ENCODE results near the gene RNF41. TPM values are rescaled to one million over a fixed set of nuclear protein-coding genes. Genes with fewer than 3 reads are reported as not detected.

Gene RNF41
- total and polyA plus RNA-seq, 3 experiments from 2014 or later = 41.2 to 47.4 (median 42.3) TPM

DNA sequence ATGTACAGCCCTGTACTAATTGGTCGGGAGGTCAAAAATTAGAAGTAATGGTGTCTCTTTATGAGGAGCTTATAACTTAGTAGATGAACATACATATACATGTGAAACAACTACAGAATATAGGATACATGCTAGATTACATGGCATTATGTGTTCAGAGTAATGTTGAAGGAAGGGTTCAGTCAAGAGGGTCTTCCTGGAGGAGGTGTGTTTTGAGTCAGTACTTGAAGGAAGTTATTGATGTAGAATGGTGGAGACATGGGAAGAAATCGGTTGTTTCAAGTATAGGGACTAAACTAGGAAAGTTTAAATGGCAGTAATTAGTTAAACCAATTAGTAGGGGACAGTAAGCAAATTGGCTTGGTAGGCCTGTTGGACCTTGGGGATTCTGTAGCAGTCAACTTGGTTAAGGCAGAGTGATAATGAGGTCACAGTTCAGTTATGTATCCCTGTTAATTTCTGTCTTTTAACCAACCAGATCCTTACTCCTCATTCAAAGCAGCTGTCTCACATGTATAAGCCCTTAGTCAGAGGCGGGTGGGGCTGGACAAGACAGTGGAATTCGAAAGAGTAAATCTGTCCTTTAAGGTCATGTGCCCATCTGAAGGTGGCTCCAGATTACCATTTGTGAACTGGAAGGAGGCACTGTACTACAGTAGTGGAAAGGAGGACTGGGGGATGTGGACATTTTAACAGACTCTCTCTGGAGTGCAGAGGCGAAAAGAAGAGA lies 39.9 kb upstream of the RNF41 start:
- Histone ChIP-seq H3K27me3 (ENCODE audit: insufficient read depth, low read length, poor library complexity, severe bottlenecking) (no peaks in the 10 kb centered on the region), H3K4me1 (ENCODE audit: insufficient read depth, low read length) (peaks cover 21% of the 10 kb centered on the region), H3K36me3 (ENCODE audit: insufficient read depth, low read length) (no peaks in the 10 kb centered on the region), H3K4me3 (ENCODE audit: low read length) (no peak overlapping the region), H3K27ac (ENCODE audit: low read depth, low read length) (no peak overlapping the region), H3K9me3 (ENCODE audit: low read length) (no peaks in the 10 kb centered on the region)
- POLR2A ChIA-PET = no interaction called here
- H3K4me3 Mint-ChIP-seq = peak overlapping the region in 1 of 7 donors; percentile 4
- H3K27ac Mint-ChIP-seq = peak overlapping the region in 1 of 8 donors; percentile 3
- H3K9me3 Mint-ChIP-seq = no peaks in the 10 kb centered on the region
- peaks cover 19 to 26% (median 23%) of the 10 kb centered on the region in 3 donors for H3K4me1 Mint-ChIP-seq
- CTCF ChIA-PET = no interaction called here
- H3K27me3 Mint-ChIP-seq = no peaks in the 10 kb centered on the region
- no peak for DNase-seq
- H3K36me3 Mint-ChIP-seq = peaks cover 0 to 9% (median 0%) of the 10 kb centered on the region in 3 donors

GRCh38 chr12:56260921-56261320 lies 39.2 kb upstream of the RNF41 start:
- Mint-ChIP-seq H3K27ac (peak overlapping the region in 2 of 8 donors; percentile 21 to 59), H3K27me3 (no peaks in the 10 kb centered on the region), H3K9me3 (no peaks in the 10 kb centered on the region), H3K4me1 (peaks cover 21 to 28% (median 24%) of the 10 kb centered on the region in 3 donors), H3K4me3 (peak overlapping the region in 2 of 7 donors; percentile 4 to 59), H3K36me3 (peaks cover 0 to 13% (median 3%) of the 10 kb centered on the region in 3 donors)
- ChIA-PET CTCF (no interaction called here), POLR2A (no interaction called here)
- Histone ChIP-seq H3K36me3 (ENCODE audit: insufficient read depth, low read length) (no peaks in the 10 kb centered on the region), H3K9me3 (ENCODE audit: low read length) (no peaks in the 10 kb centered on the region), H3K4me1 (ENCODE audit: insufficient read depth, low read length) (peaks cover 23% of the 10 kb centered on the region), H3K4me3 (ENCODE audit: low read length) (no peak overlapping the region), H3K27ac (ENCODE audit: low read depth, low read length) (no peak overlapping the region), H3K27me3 (ENCODE audit: insufficient read depth, low read length, poor library complexity, severe bottlenecking) (no peaks in the 10 kb centered on the region)
- DNase-seq = no peak

DNA sequence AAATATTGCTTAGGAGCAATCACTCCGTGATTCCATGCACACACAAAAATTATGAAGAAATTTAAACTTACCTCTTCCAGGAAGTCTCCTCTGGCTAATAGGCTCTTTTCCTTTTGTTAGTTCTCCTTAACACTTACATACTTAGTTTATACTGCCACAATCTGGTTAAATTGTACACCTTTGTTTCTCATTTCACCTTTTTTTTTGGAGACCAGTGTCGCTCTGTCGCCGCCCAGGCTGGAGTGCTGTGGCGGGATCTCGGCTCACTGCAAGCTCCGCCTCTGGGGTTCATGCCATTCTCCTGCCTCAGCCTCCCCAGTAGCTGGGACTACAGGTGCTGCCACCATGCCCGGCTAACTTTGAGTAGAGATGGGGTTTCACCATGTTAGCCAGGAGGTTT lies 38.7 kb upstream of the RNF41 start:
- no peaks in the 10 kb centered on the region for H3K36me3 ChIP-seq (ENCODE audit: insufficient read depth, low read length)
- Mint-ChIP-seq H3K9me3 (no peaks in the 10 kb centered on the region), H3K4me3 (peak overlapping the region in 4 of 7 donors; percentile 33 to 82 (median 69)), H3K36me3 (peaks cover 0 to 17% (median 3%) of the 10 kb centered on the region in 3 donors), H3K4me1 (peaks cover 22 to 29% (median 22%) of the 10 kb centered on the region in 3 donors), H3K27ac (peak overlapping the region in 2 of 8 donors; percentile 37 to 59), H3K27me3 (no peaks in the 10 kb centered on the region)
- peaks cover 23% of the 10 kb centered on the region for H3K4me1 ChIP-seq (ENCODE audit: insufficient read depth, low read length)
- ChIA-PET CTCF (no interaction called here), POLR2A (no interaction called here)
- no peaks in the 10 kb centered on the region for H3K9me3 ChIP-seq (ENCODE audit: low read length)
- H3K27me3 ChIP-seq (ENCODE audit: insufficient read depth, low read length, poor library complexity, severe bottlenecking) = no peaks in the 10 kb centered on the region
- H3K4me3 ChIP-seq (ENCODE audit: low read length) = no peak overlapping the region
- H3K27ac ChIP-seq (ENCODE audit: low read depth, low read length) = no peak overlapping the region
- no peak for DNase-seq

GRCh38 chr12:56258820-56259183 lies 37.1 kb upstream of the RNF41 start:
- Mint-ChIP-seq H3K9me3 (no peaks in the 10 kb centered on the region), H3K27me3 (no peaks in the 10 kb centered on the region), H3K36me3 (peaks cover 5 to 32% (median 10%) of the 10 kb centered on the region in 3 donors), H3K27ac (peak overlapping the region; percentile 66 to 96 (median 92)), H3K4me1 (peaks cover 25 to 37% (median 29%) of the 10 kb centered on the region in 3 donors), H3K4me3 (peak overlapping the region; percentile 90 to 95 (median 91))
- Histone ChIP-seq H3K4me3 (ENCODE audit: low read length) (peak overlapping the region; percentile 92), H3K36me3 (ENCODE audit: insufficient read depth, low read length) (peaks cover 10% of the 10 kb centered on the region), H3K9me3 (ENCODE audit: low read length) (no peaks in the 10 kb centered on the region), H3K27ac (ENCODE audit: low read depth, low read length) (peak overlapping the region; percentile 86), H3K4me1 (ENCODE audit: insufficient read depth, low read length) (peaks cover 23% of the 10 kb centered on the region), H3K27me3 (ENCODE audit: insufficient read depth, low read length, poor library complexity, severe bottlenecking) (no peaks in the 10 kb centered on the region)
- ChIA-PET POLR2A (interaction anchor here (0.6 to 1.7 kb wide), 3 partner anchors 8 to 188 kb away, joined by 4 to 11 read pairs (median 7); partner anchors contain the start of genes COQ10A and RNF41), CTCF (interaction anchor here (0.7 to 3.7 kb wide), 14 partner anchors 9 to 143 kb away, joined by 3 to 19 read pairs (median 4); partner anchors contain the start of genes COQ10A, RNF41, RPL41 and SMARCC2)
- no peak for DNase-seq

DNA sequence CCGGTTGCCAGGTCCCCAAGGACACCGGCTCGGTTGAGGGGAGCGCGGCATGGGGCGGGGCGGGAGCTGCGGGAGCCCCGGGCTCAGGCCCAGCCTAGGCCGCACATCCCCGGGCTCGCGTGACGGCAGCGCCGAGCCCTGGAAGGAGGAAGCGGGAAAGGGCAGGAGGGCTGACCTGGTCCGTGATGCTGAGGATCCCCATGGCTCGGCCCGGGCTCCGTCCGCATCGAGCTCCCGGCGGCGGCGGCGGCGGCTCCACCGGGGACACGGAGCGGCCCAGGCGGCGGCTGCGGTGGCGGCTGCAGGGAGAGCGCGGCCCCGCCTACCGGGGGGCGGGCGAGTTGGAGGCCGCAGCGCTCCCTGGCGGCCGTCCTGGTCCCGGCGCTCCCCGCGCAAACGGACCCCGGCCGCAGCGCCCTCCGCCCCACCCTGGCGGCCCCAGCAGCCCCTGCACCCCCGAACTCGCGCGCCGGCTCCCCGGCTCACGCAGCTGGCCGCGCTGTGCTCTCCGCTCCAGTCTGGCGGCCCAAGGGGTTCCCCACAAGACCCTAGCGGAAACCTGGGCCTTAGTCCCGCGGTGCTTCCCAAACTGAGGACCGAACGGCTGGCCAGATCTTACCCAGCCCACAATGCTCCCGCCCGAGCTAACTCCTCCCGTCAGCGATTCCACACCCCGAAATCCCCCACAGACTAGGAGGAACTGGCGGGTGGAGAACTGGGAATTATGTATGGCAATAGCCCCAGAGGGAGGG lies 36.5 kb upstream of the RNF41 start, which contains the start of gene ANKRD52:
ANKRD52 (minus strand) TSS at position 317 of the 752 bp plus-strand sequence; CDS start at position 202, 115 bp downstream.
- peaks cover 16% of the 10 kb centered on the region for H3K36me3 ChIP-seq (ENCODE audit: insufficient read depth, low read length)
- peak within 1 kb of the TSS; percentile 92 for H3K4me3 ChIP-seq (ENCODE audit: low read length)
- peaks cover 25 to 37% (median 29%) of the 10 kb centered on the region in 3 donors for H3K4me1 Mint-ChIP-seq
- DNase-seq = peak; percentile 75 to 86 (median 83)
- no peaks in the 10 kb centered on the region for H3K9me3 ChIP-seq (ENCODE audit: low read length)
- no peaks in the 10 kb centered on the region for H3K27me3 Mint-ChIP-seq
- peaks cover 23% of the 10 kb centered on the region for H3K4me1 ChIP-seq (ENCODE audit: insufficient read depth, low read length)
- no peaks in the 10 kb centered on the region for H3K9me3 Mint-ChIP-seq
- H3K27ac ChIP-seq (ENCODE audit: low read depth, low read length) = peak within 1 kb of the TSS; percentile 86
- CTCF ChIA-PET = interaction anchor here (0.7 to 3.7 kb wide), 21 partner anchors 8 to 142 kb away, joined by 3 to 19 read pairs (median 4); partner anchors contain the start of genes COQ10A, RNF41, RPL41 and SMARCC2
- POLR2A ChIA-PET = interaction anchor here (0.6 to 1.7 kb wide), 7 partner anchors 9 to 203 kb away, joined by 3 to 11 read pairs (median 5); partner anchors contain the start of genes CNPY2, COQ10A, RNF41 and ZC3H10
- H3K4me3 Mint-ChIP-seq = peak within 1 kb of the TSS; percentile 90 to 95 (median 91)
- H3K27me3 ChIP-seq (ENCODE audit: insufficient read depth, low read length, poor library complexity, severe bottlenecking) = no peaks in the 10 kb centered on the region
- H3K36me3 Mint-ChIP-seq = peaks cover 5 to 38% (median 10%) of the 10 kb centered on the region in 3 donors
- H3K27ac Mint-ChIP-seq = peak within 1 kb of the TSS; percentile 81 to 96 (median 92)

DNA sequence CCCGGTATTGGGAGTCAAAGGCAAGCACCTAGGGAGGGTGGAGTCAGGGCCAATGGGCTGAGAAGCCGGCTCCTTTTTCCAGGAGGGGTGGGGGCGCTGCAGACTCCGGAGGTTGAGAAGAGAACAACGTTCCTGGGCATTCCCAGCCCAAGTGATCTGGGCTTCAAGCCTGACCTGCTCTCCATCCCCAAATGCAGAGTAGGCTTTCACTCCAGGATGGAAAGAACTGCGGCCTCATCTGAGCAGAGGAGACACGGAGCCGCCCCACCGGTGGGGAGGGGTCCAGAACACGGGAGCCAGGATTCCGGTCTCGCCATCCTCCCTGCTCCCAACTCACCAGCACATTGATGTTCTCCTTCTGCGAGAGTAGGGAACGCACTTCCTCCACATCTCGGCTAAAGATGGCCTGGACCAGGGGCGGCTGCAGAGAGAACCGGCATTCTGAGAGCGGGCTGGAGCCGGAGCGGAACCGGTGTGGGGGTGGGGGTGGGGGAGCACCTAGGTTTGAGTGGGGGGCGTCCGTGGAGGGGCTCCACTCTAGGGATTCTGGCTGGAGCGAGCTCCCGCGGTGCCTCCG lies 35.9 kb upstream of the RNF41 start:
- Mint-ChIP-seq H3K4me3 (peak overlapping the region; percentile 77 to 93 (median 81)), H3K9me3 (no peaks in the 10 kb centered on the region), H3K27me3 (no peaks in the 10 kb centered on the region), H3K36me3 (peaks cover 5 to 44% (median 10%) of the 10 kb centered on the region in 3 donors), H3K27ac (peak overlapping the region in 7 of 8 donors; percentile 57 to 94 (median 71)), H3K4me1 (peaks cover 25 to 37% (median 29%) of the 10 kb centered on the region in 3 donors)
- Histone ChIP-seq H3K27me3 (ENCODE audit: insufficient read depth, low read length, poor library complexity, severe bottlenecking) (no peaks in the 10 kb centered on the region), H3K4me3 (ENCODE audit: low read length) (peak overlapping the region; percentile 86), H3K27ac (ENCODE audit: low read depth, low read length) (peak overlapping the region; percentile 59), H3K4me1 (ENCODE audit: insufficient read depth, low read length) (peaks cover 23% of the 10 kb centered on the region), H3K9me3 (ENCODE audit: low read length) (no peaks in the 10 kb centered on the region), H3K36me3 (ENCODE audit: insufficient read depth, low read length) (peaks cover 22% of the 10 kb centered on the region)
- no peak for DNase-seq
- ChIA-PET POLR2A (interaction anchor here (1.0 to 1.7 kb wide), 3 partner anchors 9 to 139 kb away, joined by 5 to 11 read pairs (median 11); partner anchors contain the start of genes COQ10A and ZC3H10), CTCF (interaction anchor here (0.8 to 3.7 kb wide), 15 partner anchors 8 to 141 kb away, joined by 3 to 19 read pairs (median 5); partner anchors contain the start of genes COQ10A, RNF41, RPL41 and SMARCC2)

DNA sequence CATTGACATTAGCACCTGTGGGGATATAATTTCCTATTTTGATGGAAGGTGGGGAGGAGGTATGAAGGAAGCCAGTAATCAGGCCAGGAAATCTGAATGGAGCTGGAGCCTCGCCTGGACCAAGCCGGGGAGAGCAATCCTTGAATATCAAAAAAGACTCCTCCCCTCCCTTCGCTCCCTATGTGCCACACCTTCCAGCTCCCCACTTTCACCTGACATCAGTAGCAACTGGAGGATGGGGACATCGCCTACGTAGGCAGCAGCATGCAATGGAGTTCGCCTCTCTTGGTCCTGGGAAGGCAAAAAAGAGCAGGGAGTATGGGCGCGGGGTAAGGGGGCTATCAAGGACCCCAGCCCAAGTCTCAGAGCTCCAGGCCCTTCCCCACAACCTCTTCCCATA lies 35.3 kb upstream of the RNF41 start:
- Histone ChIP-seq H3K4me3 (ENCODE audit: low read length) (peak overlapping the region; percentile 86), H3K27me3 (ENCODE audit: insufficient read depth, low read length, poor library complexity, severe bottlenecking) (no peaks in the 10 kb centered on the region), H3K4me1 (ENCODE audit: insufficient read depth, low read length) (peaks cover 23% of the 10 kb centered on the region), H3K36me3 (ENCODE audit: insufficient read depth, low read length) (peaks cover 28% of the 10 kb centered on the region), H3K27ac (ENCODE audit: low read depth, low read length) (peak overlapping the region; percentile 59), H3K9me3 (ENCODE audit: low read length) (no peaks in the 10 kb centered on the region)
- H3K4me1 Mint-ChIP-seq = peaks cover 25 to 37% (median 29%) of the 10 kb centered on the region in 3 donors
- POLR2A ChIA-PET = interaction anchor here (1.3 kb wide), 1 partner anchor 23 kb away, joined by 3 read pairs; no protein-coding TSS in a partner anchor
- peak overlapping the region; percentile 77 to 93 (median 81) for H3K4me3 Mint-ChIP-seq
- DNase-seq = no peak
- H3K36me3 Mint-ChIP-seq = peaks cover 9 to 49% (median 13%) of the 10 kb centered on the region in 3 donors
- peak overlapping the region in 7 of 8 donors; percentile 47 to 94 (median 83) for H3K27ac Mint-ChIP-seq
- H3K27me3 Mint-ChIP-seq = no peaks in the 10 kb centered on the region
- CTCF ChIA-PET = interaction anchor here (1.1 to 3.7 kb wide), 9 partner anchors 10 to 138 kb away, joined by 3 to 19 read pairs (median 9); partner anchors contain the start of genes COQ10A, RNF41, SMARCC2 and ZC3H10
- H3K9me3 Mint-ChIP-seq = no peaks in the 10 kb centered on the region
